GM10266 (cell line): Measurements from ENCODE around the gene DCST2.

Experiments used
- DNase-seq: peaks from one replicate; pipeline ENCODE4 v3.0.0; 2012; ENCODE audit errors: extremely low spot score
- TF ChIP-seq, protein P1 (sequence below): IDR thresholded peaks from 2 replicates; pipeline ENCODE4 v1.5.1; 2012; ENCODE audit warnings: mild to moderate bottlenecking, low read depth; ENCODE audit not compliant: control insufficient read depth, insufficient read depth; ENCODE audit errors: missing control alignments

Gene DCST2

DNA sequence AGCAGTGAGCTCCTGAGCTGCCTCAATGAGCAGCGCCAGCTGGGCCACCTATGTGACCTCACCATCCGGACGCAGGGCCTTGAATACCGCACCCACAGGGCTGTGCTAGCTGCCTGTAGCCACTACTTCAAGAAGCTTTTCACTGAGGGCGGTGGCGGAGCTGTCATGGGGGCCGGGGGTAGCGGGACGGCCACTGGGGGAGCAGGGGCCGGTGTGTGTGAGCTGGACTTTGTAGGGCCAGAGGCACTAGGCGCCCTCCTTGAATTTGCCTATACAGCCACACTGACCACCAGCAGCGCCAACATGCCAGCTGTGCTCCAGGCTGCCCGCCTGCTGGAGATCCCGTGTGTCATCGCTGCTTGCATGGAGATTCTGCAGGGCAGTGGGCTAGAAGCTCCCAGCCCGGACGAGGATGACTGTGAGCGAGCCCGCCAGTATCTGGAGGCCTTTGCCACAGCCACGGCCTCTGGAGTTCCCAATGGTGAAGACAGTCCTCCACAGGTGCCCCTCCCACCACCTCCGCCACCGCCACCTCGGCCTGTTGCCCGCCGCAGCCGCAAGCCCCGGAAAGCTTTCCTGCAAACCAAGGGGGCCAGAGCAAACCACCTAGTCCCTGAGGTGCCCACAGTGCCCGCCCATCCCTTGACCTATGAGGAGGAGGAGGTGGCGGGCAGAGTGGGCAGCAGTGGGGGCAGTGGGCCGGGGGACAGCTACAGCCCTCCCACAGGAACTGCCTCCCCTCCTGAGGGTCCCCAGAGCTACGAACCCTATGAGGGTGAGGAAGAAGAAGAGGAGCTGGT, 18.7 kb downstream of the DCST2 start:
- TF ChIP-seq, protein P1, sequence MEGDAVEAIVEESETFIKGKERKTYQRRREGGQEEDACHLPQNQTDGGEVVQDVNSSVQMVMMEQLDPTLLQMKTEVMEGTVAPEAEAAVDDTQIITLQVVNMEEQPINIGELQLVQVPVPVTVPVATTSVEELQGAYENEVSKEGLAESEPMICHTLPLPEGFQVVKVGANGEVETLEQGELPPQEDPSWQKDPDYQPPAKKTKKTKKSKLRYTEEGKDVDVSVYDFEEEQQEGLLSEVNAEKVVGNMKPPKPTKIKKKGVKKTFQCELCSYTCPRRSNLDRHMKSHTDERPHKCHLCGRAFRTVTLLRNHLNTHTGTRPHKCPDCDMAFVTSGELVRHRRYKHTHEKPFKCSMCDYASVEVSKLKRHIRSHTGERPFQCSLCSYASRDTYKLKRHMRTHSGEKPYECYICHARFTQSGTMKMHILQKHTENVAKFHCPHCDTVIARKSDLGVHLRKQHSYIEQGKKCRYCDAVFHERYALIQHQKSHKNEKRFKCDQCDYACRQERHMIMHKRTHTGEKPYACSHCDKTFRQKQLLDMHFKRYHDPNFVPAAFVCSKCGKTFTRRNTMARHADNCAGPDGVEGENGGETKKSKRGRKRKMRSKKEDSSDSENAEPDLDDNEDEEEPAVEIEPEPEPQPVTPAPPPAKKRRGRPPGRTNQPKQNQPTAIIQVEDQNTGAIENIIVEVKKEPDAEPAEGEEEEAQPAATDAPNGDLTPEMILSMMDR = no peak
- no peak for DNase-seq

DNA sequence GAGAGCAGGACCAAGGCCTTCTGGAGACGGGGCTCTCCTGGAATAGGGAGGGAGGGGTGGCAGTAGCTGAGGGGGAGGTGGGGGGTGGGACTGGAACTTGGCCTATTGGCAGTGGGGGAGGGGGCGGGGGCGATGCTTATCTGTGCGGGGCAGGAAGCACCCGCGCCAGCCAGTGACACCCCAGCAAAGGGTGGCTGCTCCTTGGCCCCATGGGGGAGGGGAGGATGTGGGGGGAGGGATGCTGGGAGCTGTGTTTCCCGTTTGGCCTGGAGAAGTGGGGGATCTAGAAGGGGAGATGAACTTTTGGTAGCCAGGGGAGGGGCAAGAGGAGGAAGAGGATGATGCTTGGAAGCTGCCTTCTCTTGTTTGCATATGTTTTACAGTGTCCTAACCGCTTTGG, 19.9 kb downstream of the DCST2 start:
- TF ChIP-seq, protein P1 = no peak
- DNase-seq = no peak

DNA sequence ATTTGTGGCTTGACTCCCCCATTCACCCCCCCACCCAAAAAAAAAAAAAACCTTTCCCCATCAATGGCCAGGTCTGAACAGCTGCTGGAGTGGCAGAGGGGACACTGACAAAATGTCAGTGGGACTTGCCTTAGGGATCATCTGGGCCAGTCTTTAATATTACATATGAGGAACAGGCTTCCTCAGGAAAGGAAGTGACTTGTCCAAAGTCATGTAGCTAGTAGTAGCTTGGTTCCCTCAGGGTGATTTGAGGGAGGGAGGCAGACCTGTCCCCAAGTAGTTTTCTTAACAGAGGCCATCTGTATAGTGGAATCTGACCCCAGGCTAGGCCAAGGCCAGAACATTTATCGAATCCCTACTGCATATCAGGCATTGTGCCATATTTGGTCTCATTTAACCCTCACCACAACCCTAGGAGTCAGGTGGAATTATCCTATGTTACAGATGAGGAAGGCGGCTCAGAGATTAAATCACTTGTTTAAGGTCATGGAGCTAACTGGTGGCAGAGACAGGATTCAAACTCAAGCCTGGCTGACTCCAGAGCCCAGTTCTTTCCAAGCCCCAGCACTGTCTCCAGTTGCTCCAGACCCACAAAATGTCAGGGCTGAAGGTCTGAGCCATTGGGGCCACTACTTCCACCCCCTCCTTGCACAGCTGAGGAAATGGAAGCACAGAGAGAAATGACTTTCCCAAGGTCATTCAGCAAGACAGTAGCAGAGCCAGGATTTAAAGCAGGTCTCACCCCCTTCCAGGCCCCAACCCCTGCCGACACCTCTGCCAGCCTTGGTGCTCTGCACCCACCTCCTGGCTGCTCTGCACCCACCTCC, 20.6 kb downstream of the DCST2 start:
- DNase-seq = no peak
- TF ChIP-seq, protein P1 = no peak

DNA sequence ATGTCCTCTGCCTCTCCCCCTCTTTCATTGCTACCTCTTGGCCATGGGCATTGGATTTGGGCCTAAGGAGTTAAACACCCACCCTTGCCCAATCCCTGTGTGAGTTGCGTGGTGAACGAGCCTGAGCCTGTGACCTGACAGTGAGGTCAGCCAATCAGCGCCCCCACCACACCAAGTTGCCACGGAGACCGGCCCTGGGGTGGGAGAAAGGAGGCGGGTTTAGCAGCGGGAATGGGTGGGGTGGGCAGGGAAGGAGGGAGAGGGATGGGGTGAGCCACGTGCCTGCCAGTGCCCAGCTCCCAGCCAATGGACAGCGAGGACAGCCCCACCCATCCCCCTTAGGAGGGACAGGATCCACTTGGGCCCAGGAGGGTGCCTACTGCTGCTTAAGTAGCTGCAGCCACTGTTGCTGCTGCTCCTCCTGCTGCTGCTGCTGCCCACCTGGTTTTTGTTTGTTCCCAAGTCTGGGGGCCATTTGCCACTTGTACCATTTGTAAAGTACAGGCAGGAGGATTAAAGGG, 21.5 kb downstream of the DCST2 start:
- TF ChIP-seq, protein P1 = no peak
- no peak for DNase-seq

DNA sequence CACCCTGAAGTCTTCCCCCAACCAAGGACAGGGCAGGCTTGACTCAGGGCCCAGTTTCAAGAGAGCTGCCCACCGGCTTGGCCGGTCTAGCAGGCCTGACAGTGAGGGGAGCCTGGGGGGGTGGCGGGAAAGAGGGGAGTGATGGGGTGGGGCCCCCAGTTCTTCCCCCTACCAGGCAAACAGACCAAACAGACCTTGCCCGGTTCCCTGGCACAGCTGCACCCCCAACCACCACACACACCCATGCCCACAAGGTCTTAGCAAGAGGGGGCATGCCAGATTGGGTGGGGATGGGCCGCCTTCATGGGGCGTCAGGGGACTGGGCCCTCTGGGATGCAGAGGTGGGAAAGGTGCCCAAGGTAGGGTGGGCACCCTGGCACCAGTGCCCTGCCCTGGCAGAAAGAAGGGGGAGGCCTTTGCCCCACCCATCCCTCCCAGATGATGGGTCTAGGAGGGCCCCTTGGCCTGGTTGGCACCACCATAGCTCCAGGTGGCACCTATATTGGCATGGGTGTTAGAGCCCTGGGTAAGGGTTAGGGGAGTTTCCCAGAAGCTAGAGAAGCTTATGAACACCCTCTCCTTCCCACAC, 22.1 kb downstream of the DCST2 start:
- no peak for DNase-seq
- TF ChIP-seq, protein P1 = no peak

DNA sequence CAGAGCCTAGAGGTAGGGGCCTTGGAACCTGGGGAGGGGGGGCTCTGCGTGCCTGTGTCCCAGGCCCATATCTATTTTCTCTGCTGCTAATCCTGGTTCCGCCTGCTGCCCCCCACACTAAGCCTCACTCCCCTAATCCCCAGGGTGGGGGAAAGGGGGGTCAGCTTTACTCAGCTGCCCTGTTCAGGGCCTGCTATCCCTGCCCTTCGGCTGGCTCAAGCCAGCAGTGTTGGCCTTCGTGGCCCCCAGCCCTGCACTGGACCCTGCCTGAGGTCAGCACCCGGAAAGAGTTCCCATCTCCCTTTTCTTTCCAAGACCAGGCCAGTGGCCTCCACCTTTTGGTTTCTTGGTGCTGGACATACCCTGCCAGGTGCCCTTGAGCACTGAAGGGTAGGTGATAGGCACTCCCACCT, 22.6 kb downstream of the DCST2 start:
- no peak for DNase-seq
- TF ChIP-seq, protein P1 = no peak
